Trophoblast cell (in vitro differentiated cells and primary cell): ENCODE results near the gene DLGAP4.
A peak's percentile ranks its signal among the peaks of the same experiment; 100 is the strongest.

ENCODE experiments used
- DNase-seq, 2 donors: peaks; one replicate each; pipeline ENCODE4 v3.0.0-alpha.2; 2016
- H2AFZ ChIP-seq: 2 replicates; pipeline ENCODE4 v1.6.1; 2013; ENCODE audit warnings: low read length, moderate library complexity, mild to moderate bottlenecking; ENCODE audit not compliant: insufficient read depth, poor library complexity
- H2AK5ac ChIP-seq: 2 replicates; pipeline ENCODE4 v1.6.1; 2013; ENCODE audit warnings: mild to moderate bottlenecking, low read length
- H2BK120ac ChIP-seq: 2 replicates; pipeline ENCODE4 v1.6.1; 2013; ENCODE audit warnings: low read length, mild to moderate bottlenecking, moderate library complexity; ENCODE audit not compliant: insufficient read depth, poor library complexity
- H2BK12ac ChIP-seq: 2 replicates; pipeline ENCODE4 v1.6.1; 2013; ENCODE audit warnings: mild to moderate bottlenecking, low read length, moderate library complexity
- H2BK5ac ChIP-seq: 2 replicates; pipeline ENCODE4 v1.6.1; 2013; ENCODE audit warnings: low read length, low read depth, moderate library complexity, mild to moderate bottlenecking; ENCODE audit not compliant: poor library complexity
- H3K14ac ChIP-seq: 2 replicates; pipeline ENCODE4 v1.6.1; 2013; ENCODE audit warnings: mild to moderate bottlenecking, low read length
- H3K18ac ChIP-seq: 2 replicates; pipeline ENCODE4 v1.6.1; 2013; ENCODE audit warnings: mild to moderate bottlenecking, low read length
- H3K23ac ChIP-seq: 2 replicates; pipeline ENCODE4 v1.6.1; 2013; ENCODE audit warnings: low read length
- H3K27ac ChIP-seq: 2 replicates; pipeline ENCODE4 v1.5.1; 2013; ENCODE audit warnings: low read depth, mild to moderate bottlenecking, inconsistent platforms, low read length, moderate library complexity
- H3K27me3 ChIP-seq: 2 replicates; pipeline ENCODE4 v1.6.1; 2013; ENCODE audit warnings: inconsistent platforms, mild to moderate bottlenecking, low read length, moderate library complexity; ENCODE audit not compliant: insufficient read depth
- H3K36me3 ChIP-seq, 2 experiments: 1 replicate in 1 of 2; 2 replicates in 1 of 2; pipeline ENCODE4 v1.6.1; 2013; ENCODE audit warnings: low read length in 2 of 2, mild to moderate bottlenecking in 2 of 2, moderate library complexity in 1 of 2; ENCODE audit not compliant: insufficient read depth in 2 of 2, control insufficient read depth in 1 of 2
- H3K4ac ChIP-seq: 2 replicates; pipeline ENCODE4 v1.6.1; 2013; ENCODE audit warnings: low read depth, mild to moderate bottlenecking, low read length, moderate library complexity
- H3K4me1 ChIP-seq, 2 experiments: 1 replicate in 1 of 2; 2 replicates in 1 of 2; pipeline ENCODE4 v1.6.1; 2013; ENCODE audit warnings: low read length in 2 of 2, mild to moderate bottlenecking in 2 of 2, moderate library complexity in 1 of 2; ENCODE audit not compliant: insufficient read depth in 2 of 2, control insufficient read depth in 1 of 2
- H3K4me2 ChIP-seq: 2 replicates; pipeline ENCODE4 v1.6.1; 2013; ENCODE audit warnings: inconsistent platforms, mild to moderate bottlenecking, low read length, moderate library complexity
- H3K4me3 ChIP-seq: 2 replicates; pipeline ENCODE4 v1.5.1; 2013; ENCODE audit warnings: mild to moderate bottlenecking, low read depth, low read length, inconsistent platforms
- H3K79me1 ChIP-seq: one replicate; pipeline ENCODE4 v1.6.1; 2013; ENCODE audit warnings: low read length
- H3K79me2 ChIP-seq: 2 replicates; pipeline ENCODE4 v1.6.1; 2013; ENCODE audit warnings: low read length, mild to moderate bottlenecking; ENCODE audit not compliant: control insufficient read depth, insufficient read depth, poor library complexity
- H3K9ac ChIP-seq: 2 replicates; pipeline ENCODE4 v1.6.1; 2013; ENCODE audit warnings: mild to moderate bottlenecking, low read length
- H3K9me3 ChIP-seq: 2 replicates; pipeline ENCODE4 v1.6.1; 2013; ENCODE audit warnings: low read depth, mild to moderate bottlenecking, control low read depth, inconsistent platforms, low read length; ENCODE audit not compliant: insufficient read depth
- H4K12ac ChIP-seq: 2 replicates; pipeline ENCODE4 v1.6.1; 2013; ENCODE audit warnings: low read depth, mild to moderate bottlenecking, low read length, moderate library complexity
- H4K8ac ChIP-seq: 2 replicates; pipeline ENCODE4 v1.6.1; 2013; ENCODE audit warnings: low read depth, mild to moderate bottlenecking, low read length, moderate library complexity
- H4K91ac ChIP-seq: one replicate; pipeline ENCODE4 v1.6.1; 2013; ENCODE audit warnings: low read depth, mild to moderate bottlenecking, low read length, moderate library complexity
- WGBS: extraction: QIAGEN DNeasy Blood & Tissue Kit; methylation state at CpG from one replicate; pipeline ENCODE4 v1.1.7; 2013; ENCODE audit warnings: missing lambda C conversion rate; ENCODE audit not compliant: insufficient read length, insufficient coverage; ENCODE audit errors: extremely low coverage; 5-methylcytosine and 5-hydroxymethylcytosine counted together

Gene DLGAP4

DNA sequence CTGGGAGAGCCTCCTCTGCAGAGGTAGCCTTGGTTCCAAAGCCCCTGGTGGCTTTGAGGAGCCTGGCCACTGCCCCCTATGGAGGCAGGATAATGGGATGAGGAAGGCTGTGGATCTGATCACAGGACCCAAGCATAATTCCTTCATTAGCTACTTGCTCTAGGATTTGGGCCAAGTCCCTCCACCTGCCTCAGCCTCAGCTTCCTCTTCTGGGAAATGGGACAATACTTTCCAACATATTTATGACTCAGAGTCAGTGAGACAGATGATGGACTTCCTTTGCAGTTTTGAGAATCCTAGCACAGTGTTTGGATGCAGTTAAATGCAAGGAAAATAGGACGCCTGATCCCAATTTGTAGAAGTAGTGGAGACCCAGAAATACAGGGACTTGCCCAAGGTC lies 171.3 kb downstream of the DLGAP4 start:
- Histone ChIP-seq H2AFZ (no peak overlapping the region), H3K9ac (no peak overlapping the region), H4K12ac (no peak overlapping the region), H2BK120ac (no peak overlapping the region), H3K79me1 (peaks cover 3% of the 10 kb centered on the region), H4K8ac (no peak overlapping the region), H3K4me3 (no peak overlapping the region), H3K27ac (no peak overlapping the region), H3K4ac (peak overlapping the region; percentile 26), H3K9me3 (peaks cover 2% of the 10 kb centered on the region), H2BK5ac (no peak overlapping the region), H3K14ac (no peak overlapping the region), H3K79me2 (peaks cover 32% of the 10 kb centered on the region), H3K23ac (no peak overlapping the region), H3K4me1 (peaks cover 29 to 30% of the 10 kb centered on the region in 2 experiments), H3K18ac (no peak overlapping the region), H4K91ac (no peak overlapping the region), H2AK5ac (no peak overlapping the region), H3K4me2 (no peak overlapping the region), H3K27me3 (no peaks in the 10 kb centered on the region), H3K36me3 (peaks cover 15 to 29% of the 10 kb centered on the region in 2 experiments), H2BK12ac (no peak overlapping the region)
- no CpG with 5 or more reads among the region's 1 CpG for WGBS
- no peak for DNase-seq

DNA sequence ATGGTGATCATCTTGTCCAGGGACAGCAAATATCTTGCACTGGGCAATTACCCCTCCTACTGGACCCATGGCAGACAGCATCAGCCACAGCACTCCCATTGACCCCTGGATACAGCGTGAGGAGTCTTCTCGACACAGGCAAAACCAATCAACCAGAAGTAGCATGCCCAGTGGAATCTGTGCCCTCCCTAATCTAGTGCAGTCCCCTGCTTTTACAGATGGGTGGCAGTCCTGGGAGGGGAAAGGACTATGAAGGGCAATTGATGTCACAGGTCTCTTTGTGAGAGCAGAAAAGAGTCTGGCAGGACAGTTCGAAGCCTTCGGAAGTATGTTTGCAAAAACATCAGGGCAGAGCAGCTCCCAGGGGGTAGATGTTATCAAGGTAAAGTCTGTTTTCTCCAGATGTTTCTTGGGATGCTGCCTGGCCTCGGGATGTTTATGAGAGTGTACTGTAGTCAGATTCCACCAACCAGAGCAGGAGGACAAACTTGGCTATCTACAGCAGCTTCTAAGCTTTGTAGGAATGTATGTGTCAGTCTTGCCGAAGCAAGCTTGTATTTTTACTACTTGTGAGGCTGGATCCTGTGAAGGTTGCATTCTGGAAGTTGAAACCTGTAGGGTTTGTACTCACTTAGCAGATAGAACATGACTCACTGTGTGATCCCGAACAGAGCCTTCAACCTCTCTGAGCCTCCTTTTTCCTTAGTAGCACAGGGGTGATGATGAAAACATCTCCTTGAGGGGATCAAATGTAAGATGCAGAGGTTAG lies 172.2 kb downstream of the DLGAP4 start:
- no peak overlapping the region for H3K23ac ChIP-seq
- H2BK12ac ChIP-seq = no peak overlapping the region
- no peaks in the 10 kb centered on the region for H3K27me3 ChIP-seq
- H3K9me3 ChIP-seq = peaks cover 2% of the 10 kb centered on the region
- H3K4me2 ChIP-seq = no peak overlapping the region
- H3K36me3 ChIP-seq = peaks cover 15 to 29% of the 10 kb centered on the region in 2 experiments
- H3K4me3 ChIP-seq = no peak overlapping the region
- H3K79me1 ChIP-seq = peaks cover 5% of the 10 kb centered on the region
- peak overlapping the region; percentile 72 for H3K4ac ChIP-seq
- H3K4me1 ChIP-seq = peaks cover 32 to 35% of the 10 kb centered on the region in 2 experiments
- no peak overlapping the region for H3K9ac ChIP-seq
- H2BK5ac ChIP-seq = no peak overlapping the region
- DNase-seq = peak in 1 of 2 donors; percentile 44
- H3K27ac ChIP-seq = peak overlapping the region; percentile 19
- H2AFZ ChIP-seq = no peak overlapping the region
- no peak overlapping the region for H3K18ac ChIP-seq
- no peak overlapping the region for H2BK120ac ChIP-seq
- peaks cover 32% of the 10 kb centered on the region for H3K79me2 ChIP-seq
- no CpG with 5 or more reads among the region's 7 CpGs for WGBS
- H2AK5ac ChIP-seq = no peak overlapping the region
- no peak overlapping the region for H3K14ac ChIP-seq
- no peak overlapping the region for H4K91ac ChIP-seq
- H4K8ac ChIP-seq = peak overlapping the region; percentile 17
- no peak overlapping the region for H4K12ac ChIP-seq

DNA sequence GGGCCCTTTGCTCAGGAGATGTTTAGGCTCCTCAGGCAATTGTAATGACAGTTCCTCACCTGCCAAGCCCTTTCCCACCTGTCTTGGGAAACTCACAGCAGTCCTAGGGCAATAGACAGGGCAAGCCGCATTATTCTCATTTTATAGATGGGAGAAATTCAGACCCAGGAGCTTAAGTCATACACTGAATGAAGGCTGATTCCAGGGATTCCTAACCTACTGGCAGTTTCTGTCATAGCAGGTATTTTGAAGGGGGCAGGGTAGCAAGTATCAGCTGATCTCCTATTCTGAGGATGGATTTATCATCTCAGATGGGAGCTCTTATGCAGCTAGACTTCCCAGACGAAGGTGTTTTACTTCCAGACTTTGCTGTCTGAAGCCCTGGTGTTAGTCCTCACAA lies 173.8 kb downstream of the DLGAP4 start:
- Histone ChIP-seq H4K12ac (no peak overlapping the region), H3K4ac (peak overlapping the region; percentile 72), H3K4me2 (no peak overlapping the region), H3K4me3 (no peak overlapping the region), H2AFZ (no peak overlapping the region), H2BK12ac (no peak overlapping the region), H3K27me3 (no peaks in the 10 kb centered on the region), H4K8ac (no peak overlapping the region), H3K9ac (no peak overlapping the region), H3K9me3 (peaks cover 2% of the 10 kb centered on the region), H2BK5ac (no peak overlapping the region), H3K14ac (no peak overlapping the region), H4K91ac (no peak overlapping the region), H3K79me2 (peaks cover 31% of the 10 kb centered on the region), H2BK120ac (no peak overlapping the region), H3K18ac (no peak overlapping the region), H3K27ac (no peak overlapping the region), H3K4me1 (peaks cover 36 to 42% of the 10 kb centered on the region in 2 experiments), H3K36me3 (peaks cover 15 to 27% of the 10 kb centered on the region in 2 experiments), H3K23ac (no peak overlapping the region), H2AK5ac (no peak overlapping the region), H3K79me1 (peaks cover 14% of the 10 kb centered on the region)
- DNase-seq = peak; percentile 78 to 91
- WGBS = no CpG with 5 or more reads among the region's 2 CpGs

GRCh38 chr20:36480456-36481048 lies 174.4 kb downstream of the DLGAP4 start:
- Histone ChIP-seq H4K91ac (no peak overlapping the region), H3K14ac (no peak overlapping the region), H2BK5ac (no peak overlapping the region), H3K18ac (no peak overlapping the region), H2BK120ac (no peak overlapping the region), H3K4me3 (no peak overlapping the region), H2AFZ (no peak overlapping the region), H3K27ac (no peak overlapping the region), H3K9ac (no peak overlapping the region), H3K4ac (peak overlapping the region; percentile 66), H2BK12ac (no peak overlapping the region), H3K36me3 (peaks cover 21 to 29% of the 10 kb centered on the region in 2 experiments), H3K23ac (no peak overlapping the region), H3K79me1 (peaks cover 14% of the 10 kb centered on the region), H3K27me3 (no peaks in the 10 kb centered on the region), H4K12ac (no peak overlapping the region), H4K8ac (no peak overlapping the region), H3K79me2 (peaks cover 33% of the 10 kb centered on the region), H3K9me3 (peaks cover 2% of the 10 kb centered on the region), H3K4me2 (no peak overlapping the region), H3K4me1 (peaks cover 36 to 44% of the 10 kb centered on the region in 2 experiments), H2AK5ac (no peak overlapping the region)
- WGBS = no CpG with 5 or more reads among the region's 5 CpGs
- DNase-seq = no peak
